GM12873 (cell line): ENCODE data around the gene DMBT1.

Experiments
- CTCF ChIP-seq: IDR thresholded peaks from 2 replicates; pipeline ENCODE4 v1.5.1; 2012; ENCODE audit warnings: low read depth, mild to moderate bottlenecking, moderate library complexity, low read length, control low read depth; ENCODE audit not compliant: insufficient read depth; ENCODE audit errors: missing control alignments

The DMBT1 gene

DNA sequence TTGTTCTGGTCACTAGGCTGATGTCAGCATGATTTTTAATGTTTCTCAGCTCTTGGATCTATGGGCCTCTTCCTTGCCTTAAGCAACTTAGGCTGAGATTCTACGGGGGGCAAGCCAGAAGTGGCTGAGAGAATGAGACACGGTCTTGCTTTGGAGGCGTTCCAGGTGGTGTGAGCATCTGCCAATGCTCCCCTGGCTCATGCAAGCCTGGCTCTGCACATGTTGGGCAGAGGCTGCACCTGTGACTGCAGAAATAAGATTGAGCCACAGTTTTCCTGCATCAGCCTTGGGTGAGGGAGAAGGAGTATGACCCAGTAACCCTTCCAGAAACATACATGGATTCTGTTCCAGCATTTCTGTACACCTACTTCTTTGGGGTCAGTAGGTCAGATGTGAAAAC lies 97.2 kb downstream of the DMBT1 start:
- no peak for TF ChIP-seq CTCF

GRCh38 chr10:122658356-122659049 lies 97.9 kb downstream of the DMBT1 start:
- no peak for TF ChIP-seq CTCF

DNA sequence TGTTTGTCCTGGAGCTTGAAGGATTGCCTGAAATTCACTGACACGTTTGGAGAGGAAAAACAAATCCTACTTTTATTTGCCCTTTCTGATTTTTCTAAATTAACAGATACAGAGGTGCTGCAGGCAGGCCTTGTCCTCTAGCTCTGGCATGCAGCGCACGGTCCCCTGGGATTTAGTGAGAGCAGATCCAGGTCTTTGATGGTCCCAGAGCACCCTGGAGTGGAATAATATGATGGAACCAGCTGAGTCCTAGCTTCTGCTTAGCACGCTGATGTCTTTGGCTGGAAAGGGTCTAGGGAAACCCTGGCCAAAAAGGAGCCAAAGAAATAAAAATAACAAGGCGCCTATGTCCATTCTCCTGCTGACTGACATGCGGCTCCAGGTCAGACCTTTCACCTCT lies 98.6 kb downstream of the DMBT1 start:
- TF ChIP-seq CTCF: no peak

GRCh38 chr10:122659651-122660050 lies 99.1 kb downstream of the DMBT1 start:
- TF ChIP-seq CTCF: no peak

GRCh38 chr10:122660696-122661095 lies 100.1 kb downstream of the DMBT1 start:
- no peak for TF ChIP-seq CTCF

DNA sequence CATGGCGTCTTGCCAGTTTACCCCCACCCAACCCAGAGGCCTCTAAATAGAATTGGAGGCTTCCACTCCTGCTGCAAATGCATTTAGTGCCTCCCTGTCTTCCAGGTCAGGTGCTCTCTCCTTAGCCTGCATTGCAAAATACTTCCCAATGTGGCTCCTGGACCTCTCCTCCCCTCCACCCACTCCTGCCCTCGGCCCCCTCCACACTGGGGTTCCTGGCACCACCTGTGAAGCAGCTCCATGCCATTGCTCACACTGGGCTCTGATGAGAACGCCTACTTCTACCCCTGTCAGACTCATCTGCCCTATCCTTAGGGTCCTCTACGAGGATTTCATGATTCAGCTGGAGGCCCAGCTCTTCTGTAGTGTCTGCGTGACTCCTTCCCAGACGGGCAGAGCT lies 101.7 kb downstream of the DMBT1 start:
- no peak for TF ChIP-seq CTCF

DNA sequence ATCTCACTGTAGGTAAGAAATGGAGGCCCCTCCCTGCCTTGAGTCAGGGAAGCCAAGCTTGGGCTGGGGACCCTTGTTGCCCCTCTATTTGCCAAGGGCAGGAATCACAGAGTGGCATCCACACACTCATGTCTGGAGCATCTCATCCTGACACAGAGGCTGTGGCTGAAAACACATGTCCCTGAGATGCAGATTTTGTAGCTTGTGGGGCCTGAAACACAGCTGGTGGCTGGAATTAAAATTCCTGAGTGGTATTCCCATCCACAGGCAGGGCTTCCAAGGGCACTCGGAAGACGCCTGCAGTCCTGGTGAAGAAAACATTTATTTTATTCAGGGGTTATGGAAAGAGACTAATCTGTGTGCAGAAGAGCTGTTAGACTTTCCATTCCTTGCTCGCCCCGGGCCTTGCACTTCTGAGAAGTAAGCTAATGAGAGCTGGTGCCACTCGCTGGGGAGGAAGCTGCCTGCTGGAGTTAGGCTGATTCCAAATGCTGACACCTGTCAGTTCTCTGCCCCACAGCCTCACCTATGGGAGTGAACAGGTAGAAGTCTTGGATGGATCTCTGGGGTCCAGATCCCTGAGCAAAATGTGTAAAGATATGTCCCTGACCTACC lies 103.1 kb downstream of the DMBT1 start:
- TF ChIP-seq CTCF: no peak
